Hepatocyte (in vitro differentiated cells): ENCODE measurements around the gene GLT8D1. TPM values are rescaled to one million over a fixed set of nuclear protein-coding genes. Genes with fewer than 3 reads are reported as not detected.
A peak's percentile ranks its signal among the peaks of the same experiment; 100 is the strongest.
"Not testable (repeated sequence)": the region's sequence is repeated elsewhere in the genome, so short reads cannot be mapped to it uniquely, and the experiment has no call there.

Experiments
- DNase-seq: peaks from one replicate; pipeline ENCODE4 v3.0.0-alpha.2; 2016; ENCODE audit warnings: low spot score
- H2AFZ ChIP-seq: fragments of 200-600 bp; sonication (generic); 2 replicates; pipeline ENCODE4 v1.6.0; 2016; ENCODE audit warnings: antibody characterized with exemption, mild to moderate bottlenecking
- H3K27ac ChIP-seq: fragments of 200-600 bp; sonication (generic); 2 replicates; pipeline ENCODE4 v1.5.1; 2016; ENCODE audit warnings: mild to moderate bottlenecking
- H3K27me3 ChIP-seq: fragments of 200-600 bp; sonication (generic); 2 replicates; pipeline ENCODE4 v1.6.1; 2016
- H3K36me3 ChIP-seq: fragments of 200-600 bp; sonication (generic); replicated peaks from 2 replicates; pipeline ENCODE4 v1.5.1; 2016; ENCODE audit warnings: low read depth; ENCODE audit not compliant: insufficient read depth
- H3K4me1 ChIP-seq: fragments of 200-600 bp; sonication (generic); 2 replicates; pipeline ENCODE4 v1.5.1; 2016; ENCODE audit warnings: mild to moderate bottlenecking, moderate library complexity; ENCODE audit not compliant: insufficient read depth
- H3K4me2 ChIP-seq: fragments of 200-600 bp; sonication (generic); 2 replicates; pipeline ENCODE4 v1.6.0; 2016
- H3K4me3 ChIP-seq: fragments of 200-600 bp; sonication (generic); 2 replicates; pipeline ENCODE4 v1.5.1; 2016; ENCODE audit warnings: mild to moderate bottlenecking
- H3K79me2 ChIP-seq: fragments of 200-600 bp; sonication (generic); 2 replicates; pipeline ENCODE4 v1.6.0; 2017; ENCODE audit warnings: mild to moderate bottlenecking
- H3K9me2 ChIP-seq: fragments of 200-600 bp; sonication (generic); replicated peaks from 2 replicates; pipeline ENCODE4 v1.6.0; 2017; ENCODE audit warnings: mild to moderate bottlenecking; ENCODE audit not compliant: insufficient read depth
- H3K9me3 ChIP-seq: fragments of 200-600 bp; sonication (generic); 2 replicates; pipeline ENCODE4 v1.5.1; 2016; ENCODE audit warnings: low read depth, mild to moderate bottlenecking
- H4K20me1 ChIP-seq: fragments of 200-600 bp; sonication (generic); 2 replicates; pipeline ENCODE4 v1.6.0; 2016; ENCODE audit warnings: mild to moderate bottlenecking; ENCODE audit not compliant: insufficient read depth, poor library complexity, severe bottlenecking
- CTCF ChIP-seq: fragments of 200-600 bp; sonication (generic); IDR thresholded peaks from 2 replicates; pipeline ENCODE4 v1.5.1; 2016; ENCODE audit warnings: antibody characterized with exemption, mild to moderate bottlenecking; ENCODE audit not compliant: poor library complexity
- EZH2 ChIP-seq: fragments of 200-600 bp; sonication (generic); IDR thresholded peaks from 2 replicates; pipeline ENCODE4 v1.6.1; 2016; ENCODE audit warnings: antibody characterized with exemption, mild to moderate bottlenecking, borderline replicate concordance
- EZH2phosphoT487 ChIP-seq: fragments of 200-600 bp; sonication (generic); IDR thresholded peaks from one replicate; pipeline ENCODE4 v1.6.1; 2018; ENCODE audit warnings: antibody characterized with exemption, mild to moderate bottlenecking, low read depth, moderate library complexity; ENCODE audit not compliant: unreplicated experiment, severe bottlenecking
- WGBS: methylation state at CpG from one replicate; pipeline ENCODE4 v1.1.6; 2016; ENCODE audit warnings: low lambda C conversion rate; ENCODE audit errors: missing lambda C conversion rate; 5-methylcytosine and 5-hydroxymethylcytosine counted together
- polyA plus RNA-seq: library from polyadenylated mRNA; unstranded; fragments of >200 nt; fragmentation: Nextera tagmentation; extraction: Ambion mirVana; gene quantifications from 2 replicates; pipeline ENCODE4 v1.2.1, GENCODE V29; 2016
- total RNA-seq: library from RNA; depleted of rRNA; stranded (reverse); fragments of >200 nt; gene quantifications from 2 replicates; pipeline ENCODE4 v1.2.3, GENCODE V29; 2014

Gene GLT8D1
- total and polyA plus RNA-seq, 2 experiments from 2014 or later: 79.9 to 97.9 TPM

DNA sequence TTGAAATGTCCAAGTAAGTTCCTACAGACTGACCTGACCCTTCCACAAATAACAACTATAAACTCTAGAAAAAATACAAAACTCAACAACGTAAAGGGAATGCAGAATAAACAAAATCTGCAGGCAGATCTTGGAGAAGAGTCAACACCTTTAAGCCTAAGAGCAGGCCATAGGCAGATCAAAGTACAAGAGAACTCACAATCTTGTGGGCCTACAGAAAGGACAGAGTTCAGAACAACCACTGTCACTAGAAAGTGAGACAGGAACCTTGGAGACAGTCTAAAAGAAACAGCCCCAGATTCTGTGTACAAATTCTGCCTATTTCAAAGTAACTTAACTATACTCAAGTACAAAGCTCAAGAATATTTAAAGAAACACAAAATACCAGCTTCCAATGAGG, 34.1 kb upstream of the GLT8D1 start:
- H3K9me2 ChIP-seq: no peaks in the 10 kb centered on the region
- H2AFZ ChIP-seq: no peak overlapping the region
- H3K27me3 ChIP-seq: no peaks in the 10 kb centered on the region
- no peaks in the 10 kb centered on the region for H3K79me2 ChIP-seq
- H3K36me3 ChIP-seq: no peaks in the 10 kb centered on the region
- peak overlapping the region; percentile 31 for H3K4me2 ChIP-seq
- TF ChIP-seq EZH2phosphoT487: no peak
- WGBS: 74% methylated on average over 1 of the region's 1 CpG
- H4K20me1 ChIP-seq: no peaks in the 10 kb centered on the region
- peaks cover 4% of the 10 kb centered on the region for H3K4me1 ChIP-seq
- no peaks in the 10 kb centered on the region for H3K9me3 ChIP-seq
- peak overlapping the region; percentile 38 for H3K27ac ChIP-seq
- H3K4me3 ChIP-seq: no peak overlapping the region
- DNase-seq: peak; percentile 32

GRCh38 chr3:52733256-52733891, 27.8 kb upstream of the GLT8D1 start:
- H3K27me3 ChIP-seq: no peaks in the 10 kb centered on the region
- TF ChIP-seq EZH2phosphoT487: no peak
- no peak for TF ChIP-seq CTCF
- TF ChIP-seq EZH2: no peak
- no peaks in the 10 kb centered on the region for H3K4me1 ChIP-seq
- no peak for DNase-seq
- WGBS: 97% methylated on average over 10 of the region's 10 CpGs
- no peak overlapping the region for H3K27ac ChIP-seq
- no peaks in the 10 kb centered on the region for H3K9me2 ChIP-seq
- H3K36me3 ChIP-seq: no peaks in the 10 kb centered on the region
- no peaks in the 10 kb centered on the region for H3K9me3 ChIP-seq
- H3K4me2 ChIP-seq: no peak overlapping the region
- no peaks in the 10 kb centered on the region for H4K20me1 ChIP-seq
- no peaks in the 10 kb centered on the region for H3K79me2 ChIP-seq
- H2AFZ ChIP-seq: no peak overlapping the region
- no peak overlapping the region for H3K4me3 ChIP-seq

DNA sequence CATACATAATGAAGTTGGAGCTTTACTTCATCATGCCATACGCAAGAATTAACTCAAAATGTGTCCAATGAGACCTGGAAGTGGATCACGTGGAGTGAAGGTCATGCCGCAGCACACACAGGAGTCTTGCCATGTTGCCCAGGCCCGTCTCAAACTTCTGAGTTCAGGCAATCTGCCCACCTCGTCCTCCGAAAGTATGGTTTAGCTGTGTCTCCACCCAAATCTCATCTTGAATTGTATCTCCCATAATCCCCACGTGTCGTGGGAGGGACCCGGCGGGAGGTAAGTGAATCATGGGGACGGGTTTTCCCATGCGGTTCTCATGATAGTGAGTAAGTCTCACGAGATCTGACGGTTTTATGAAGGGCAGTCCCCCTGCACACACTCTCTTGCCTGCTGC, 26.0 kb upstream of the GLT8D1 start:
- DNase-seq: no peak
- Histone ChIP-seq H3K27ac (no peak overlapping the region), H3K4me1 (no peaks in the 10 kb centered on the region), H3K4me3 (no peak overlapping the region), H3K4me2 (no peak overlapping the region), H3K79me2 (no peaks in the 10 kb centered on the region), H3K36me3 (no peaks in the 10 kb centered on the region), H3K9me3 (no peaks in the 10 kb centered on the region), H3K27me3 (no peaks in the 10 kb centered on the region), H2AFZ (no peak overlapping the region), H3K9me2 (no peaks in the 10 kb centered on the region), H4K20me1 (no peaks in the 10 kb centered on the region)
- whole genome bisulfite sequencing: 96% methylated on average over 14 of the region's 14 CpGs
- TF ChIP-seq EZH2phosphoT487: no peak
- TF ChIP-seq EZH2: no peak
- TF ChIP-seq CTCF: no peak

DNA sequence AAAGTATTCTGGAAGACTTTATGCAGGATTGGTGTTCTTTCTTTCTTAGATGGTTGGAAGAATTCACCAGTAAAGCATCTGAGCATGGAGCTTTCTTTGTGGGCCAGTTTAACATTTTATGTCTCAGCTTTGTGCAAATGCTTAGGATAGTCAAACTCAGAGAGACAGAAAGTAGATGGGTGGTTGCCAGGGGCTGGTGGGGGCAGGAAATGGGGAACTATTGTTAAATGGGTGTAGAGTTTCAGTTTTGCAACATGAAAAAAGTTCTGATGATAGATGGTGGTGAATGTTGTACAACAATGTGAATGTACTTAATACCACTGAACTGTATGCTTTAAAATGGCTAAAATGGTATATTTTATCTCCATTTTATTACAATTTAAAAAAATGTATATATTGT, 25.1 kb upstream of the GLT8D1 start:
- no peak overlapping the region for H3K27ac ChIP-seq
- H3K36me3 ChIP-seq: no peaks in the 10 kb centered on the region
- no peaks in the 10 kb centered on the region for H3K79me2 ChIP-seq
- H2AFZ ChIP-seq: no peak overlapping the region
- H4K20me1 ChIP-seq: no peaks in the 10 kb centered on the region
- DNase-seq: no peak
- TF ChIP-seq CTCF: no peak
- TF ChIP-seq EZH2phosphoT487: no peak
- TF ChIP-seq EZH2: no peak
- H3K4me2 ChIP-seq: no peak overlapping the region
- no peaks in the 10 kb centered on the region for H3K9me2 ChIP-seq
- no peak overlapping the region for H3K4me3 ChIP-seq
- no peaks in the 10 kb centered on the region for H3K9me3 ChIP-seq
- no peaks in the 10 kb centered on the region for H3K27me3 ChIP-seq
- no peaks in the 10 kb centered on the region for H3K4me1 ChIP-seq

GRCh38 chr3:52728753-52729152, 23.2 kb upstream of the GLT8D1 start:
- H3K4me2 ChIP-seq, H4K20me1 ChIP-seq, H3K4me1 ChIP-seq, H3K4me3 ChIP-seq, H3K9me2 ChIP-seq, DNase-seq, H3K36me3 ChIP-seq, H3K27me3 ChIP-seq, H2AFZ ChIP-seq, H3K79me2 ChIP-seq, H3K27ac ChIP-seq, H3K9me3 ChIP-seq: not testable (repeated sequence)
- WGBS: 75% methylated on average over 3 of the region's 3 CpGs
